Measurements from ENCODE around the gene DCTN2.

DNA sequence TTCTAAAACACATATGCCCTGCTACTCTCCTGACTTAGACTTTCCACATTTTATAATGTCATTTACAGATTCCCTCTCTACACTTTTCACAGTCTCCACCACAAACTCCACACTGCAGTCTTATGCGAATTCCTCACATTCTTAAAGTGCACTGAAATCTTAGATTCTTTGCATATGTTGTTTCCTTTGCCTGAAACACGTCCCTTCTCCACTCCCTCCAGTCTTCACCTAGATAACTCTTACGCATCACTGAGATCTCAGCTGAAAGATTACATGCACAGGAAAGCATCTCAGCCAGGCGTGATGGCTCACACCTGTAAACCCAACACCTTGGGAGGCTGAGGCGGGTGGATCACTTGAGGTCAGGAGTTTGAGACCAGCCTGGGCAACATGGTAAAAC, 63.5 kb downstream of the DCTN2 start:
- no peak for TF ChIP-seq EP300 (IDR thresholded peaks at IDR 0.05)
- TF ChIP-seq, protein P1, sequence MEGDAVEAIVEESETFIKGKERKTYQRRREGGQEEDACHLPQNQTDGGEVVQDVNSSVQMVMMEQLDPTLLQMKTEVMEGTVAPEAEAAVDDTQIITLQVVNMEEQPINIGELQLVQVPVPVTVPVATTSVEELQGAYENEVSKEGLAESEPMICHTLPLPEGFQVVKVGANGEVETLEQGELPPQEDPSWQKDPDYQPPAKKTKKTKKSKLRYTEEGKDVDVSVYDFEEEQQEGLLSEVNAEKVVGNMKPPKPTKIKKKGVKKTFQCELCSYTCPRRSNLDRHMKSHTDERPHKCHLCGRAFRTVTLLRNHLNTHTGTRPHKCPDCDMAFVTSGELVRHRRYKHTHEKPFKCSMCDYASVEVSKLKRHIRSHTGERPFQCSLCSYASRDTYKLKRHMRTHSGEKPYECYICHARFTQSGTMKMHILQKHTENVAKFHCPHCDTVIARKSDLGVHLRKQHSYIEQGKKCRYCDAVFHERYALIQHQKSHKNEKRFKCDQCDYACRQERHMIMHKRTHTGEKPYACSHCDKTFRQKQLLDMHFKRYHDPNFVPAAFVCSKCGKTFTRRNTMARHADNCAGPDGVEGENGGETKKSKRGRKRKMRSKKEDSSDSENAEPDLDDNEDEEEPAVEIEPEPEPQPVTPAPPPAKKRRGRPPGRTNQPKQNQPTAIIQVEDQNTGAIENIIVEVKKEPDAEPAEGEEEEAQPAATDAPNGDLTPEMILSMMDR (IDR thresholded peaks at IDR 0.05) = no peak
